Ovary (tissue), 9 donors: ENCODE data around the gene KATNB1. TPM values are rescaled to one million over a fixed set of nuclear protein-coding genes. Genes with fewer than 3 reads are reported as not detected.
"Not testable (repeated sequence)": the region's sequence is repeated elsewhere in the genome, so short reads cannot be mapped to it uniquely, and the experiment has no call there.

Experiments
- DNase-seq, 5 donors: peaks; one replicate each; pipeline ENCODE4 v3.0.0-alpha.2; 2019 to 2020
- H3K27ac ChIP-seq, 2 donors: fragments of 200-600 bp; one replicate each; pipeline versions ENCODE4 v1.5.1 to v1.8.0; 2019 to 2022
- H3K27me3 ChIP-seq: fragments of 200-600 bp; one replicate; pipeline ENCODE4 v1.8.0; 2022
- H3K36me3 ChIP-seq: fragments of 200-600 bp; sonication (generic); one replicate; pipeline ENCODE4 v1.5.1; 2019
- H3K4me1 ChIP-seq: one replicate; pipeline ENCODE4 v1.8.1; 2013; ENCODE audit warnings: mild to moderate bottlenecking, moderate library complexity; ENCODE audit not compliant: insufficient read depth
- H3K4me3 ChIP-seq: fragments of 200-600 bp; sonication (generic); one replicate; pipeline ENCODE4 v1.5.1; 2017
- H3K9me3 ChIP-seq, 2 donors: fragments of 200-600 bp in 1 of 2; sonication (generic) in 1 of 2; one replicate each; pipeline versions ENCODE4 v1.5.1 to v1.8.1; 2013 to 2019; ENCODE audit warnings: mild to moderate bottlenecking in 1 of 2, moderate library complexity in 1 of 2
- CTCF ChIP-seq, 3 donors: fragments of 450-650 bp in 2 of 3; fragments of 200-600 bp in 1 of 3; IDR thresholded peaks; one replicate each; pipeline versions ENCODE4 v1.5.1 to v1.8.0; 2016 to 2022; ENCODE audit warnings: antibody characterized with exemption in 3 of 3, mild to moderate bottlenecking in 1 of 3
- EP300 ChIP-seq: sonication (generic); formaldehyde crosslinking; IDR thresholded peaks from one replicate; pipeline ENCODE4 v1.6.1; 2017; ENCODE audit warnings: antibody characterized with exemption
- POLR2A ChIP-seq: fragments of 450-650 bp; IDR thresholded peaks from one replicate; pipeline ENCODE4 v1.6.1; 2017; ENCODE audit warnings: antibody characterized with exemption, mild to moderate bottlenecking, moderate library complexity
- WGBS, 3 donors: extraction: QIAGEN DNeasy Blood & Tissue Kit in 1 of 3; methylation state at CpG; one replicate each; pipeline versions ENCODE4 v1.1.5 to v1.1.7; 2013 to 2017; 5-methylcytosine and 5-hydroxymethylcytosine counted together
- intact Hi-C, 4 donors: fragments of 100-400 bp; cut with DNase I; formaldehyde crosslinking; loops; one replicate each; pipeline versions ENCODE4 v1.11.0 to v1.15.1; 2022 to 2023
- polyA plus RNA-seq, 2 donors: library from polyadenylated mRNA; stranded (reverse); fragments of 200-250 nt in 1 of 2; fragments of 350-450 nt in 1 of 2; fragmentation: Illumina TruSeq in 1 of 2; extraction: RNeasy Lipid Tissue Mini Kit (QIAGEN cat#74804) in 1 of 2; gene quantifications; one replicate each; pipeline ENCODE4 v1.2.3, GENCODE V29; 2013 to 2014
- total RNA-seq, 7 donors: library from RNA; depleted of rRNA in 2 of 7; stranded (reverse); fragments of >200 nt in 2 of 7; fragmentation: NEBNext Ultra II Directional in 3 of 7; extraction: Animal tissue kit (Norgen Biotek cat#: 25700) in 3 of 7; gene quantifications; one replicate each; pipeline versions ENCODE4 v1.1.0 to v1.2.4, GENCODE V29; 2016 to 2023
- donor health status: DM: no; HTN: no; CAD: no; lungs with moderate emphysema.
- donor health status: DM: no; HTN: no; CAD: no.
- donor health status: Bipolar disorder and iron deficiency.
- donor health status: DM: yes; HTN: yes; CAD: no.
- donor health status: DM: no; HTN: no; CAD: no.
- donor health status: DM: yes; HTN: yes; CAD: no.

Gene KATNB1
- total and polyA plus RNA-seq, 9 donors, result 3.4 to 20.2 (median 12.5) TPM

GRCh38 chr16:57708168-57708567, 27.4 kb upstream of the KATNB1 start:
- intact Hi-C loops, result no loop called here
- Histone ChIP-seq H3K9me3 (no peaks in the 10 kb centered on the region), H3K4me3 (no peak overlapping the region), H3K36me3 (no peaks in the 10 kb centered on the region), H3K27me3 (no peaks in the 10 kb centered on the region), H3K27ac (no peak overlapping the region), H3K4me1 (no peaks in the 10 kb centered on the region)
- no peak for TF ChIP-seq CTCF (IDR thresholded peaks at IDR 0.05)
- no peak for TF ChIP-seq EP300
- TF ChIP-seq POLR2A, result no peak
- 87 to 89% (median 87%) methylated on average over 3 of the region's 3 CpGs for WGBS, 3 donors
- DNase-seq, result no peak

DNA sequence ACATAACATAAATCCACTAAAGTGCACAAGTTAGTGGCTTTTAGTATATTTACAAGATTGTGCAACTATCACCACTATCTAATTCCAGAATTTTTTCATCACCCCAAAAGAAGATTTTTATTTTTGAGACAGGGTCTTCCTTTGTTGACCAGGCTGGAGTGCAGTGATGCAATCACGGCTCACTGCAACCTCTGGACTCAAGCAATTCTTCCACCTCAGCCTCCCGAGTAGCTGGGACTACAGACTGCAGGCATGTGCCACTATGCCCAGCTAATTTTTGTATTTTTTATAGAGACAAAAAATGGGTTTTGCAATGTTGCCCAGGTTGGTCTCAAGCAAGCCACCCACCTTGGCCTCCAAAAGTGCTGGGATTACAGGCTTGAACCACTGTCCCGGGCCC, 25.9 kb upstream of the KATNB1 start:
- no peak for DNase-seq
- no peak overlapping the region for H3K4me3 ChIP-seq
- H3K27ac ChIP-seq, result no peak overlapping the region
- H3K27me3 ChIP-seq, result no peaks in the 10 kb centered on the region
- H3K4me1 ChIP-seq, result no peaks in the 10 kb centered on the region
- TF ChIP-seq CTCF (IDR thresholded peaks at IDR 0.05) (no peak), EP300 (no peak), POLR2A (no peak)
- no peaks in the 10 kb centered on the region for H3K9me3 ChIP-seq
- H3K36me3 ChIP-seq, result no peaks in the 10 kb centered on the region
- 83 to 94% (median 91%) methylated on average over 3 of the region's 3 CpGs for WGBS, 3 donors
- intact Hi-C loops, result no loop called here

DNA sequence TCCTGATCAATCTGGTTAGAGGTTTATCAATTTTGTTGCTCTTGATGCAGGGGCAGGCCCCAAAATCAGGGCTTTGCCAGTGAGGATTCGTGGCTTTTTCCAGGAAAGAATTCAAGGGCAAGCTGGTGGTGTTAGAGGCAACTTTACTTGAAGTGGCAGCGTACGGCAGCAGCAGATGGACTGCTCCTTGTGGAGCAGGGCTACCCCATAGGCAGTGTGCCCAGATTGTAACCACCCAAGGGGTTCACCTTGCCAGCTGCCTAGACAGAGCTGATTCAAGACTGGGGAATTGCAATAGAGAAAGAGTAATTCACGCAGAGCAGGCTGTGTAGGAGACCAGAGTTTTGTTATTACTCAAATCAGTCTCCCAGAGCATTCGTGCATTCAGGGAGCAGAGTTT, 24.2 kb upstream of the KATNB1 start:
- DNase-seq, result no peak
- no peaks in the 10 kb centered on the region for H3K27me3 ChIP-seq
- whole genome bisulfite sequencing, 3 donors, result 74 to 86% (median 77%) methylated on average over 5 of the region's 5 CpGs
- H3K4me3 ChIP-seq, result no peak overlapping the region
- no peaks in the 10 kb centered on the region for H3K36me3 ChIP-seq
- TF ChIP-seq EP300 (no peak), CTCF (IDR thresholded peaks at IDR 0.05) (no peak), POLR2A (no peak)
- H3K27ac ChIP-seq, result no peak overlapping the region
- no peaks in the 10 kb centered on the region for H3K4me1 ChIP-seq
- H3K9me3 ChIP-seq, result no peaks in the 10 kb centered on the region
- intact Hi-C loops, result no loop called here

DNA sequence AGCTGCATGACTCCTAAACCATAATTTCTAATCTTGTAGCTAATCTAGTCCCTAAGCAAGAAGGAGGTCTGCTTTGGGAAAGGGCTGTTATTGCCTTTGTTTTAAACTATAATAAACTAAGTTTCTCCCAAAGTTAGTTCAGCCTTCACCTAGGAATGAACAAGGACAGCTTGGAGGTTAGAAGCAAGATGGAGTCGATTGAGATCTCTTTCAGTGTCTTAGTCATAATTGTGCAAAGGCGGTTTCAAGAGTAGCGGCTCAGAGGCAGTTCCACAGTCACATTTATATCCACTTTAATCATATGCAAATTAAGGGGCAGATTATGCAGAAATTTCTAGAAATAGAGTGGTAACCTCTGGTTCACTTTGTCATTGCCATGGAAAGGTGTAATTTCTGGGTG, 23.6 kb upstream of the KATNB1 start:
- TF ChIP-seq POLR2A, result no peak
- TF ChIP-seq EP300, result no peak
- TF ChIP-seq CTCF (IDR thresholded peaks at IDR 0.05), result no peak
- Histone ChIP-seq H3K9me3 (no peaks in the 10 kb centered on the region), H3K27ac (no peak overlapping the region), H3K36me3 (no peaks in the 10 kb centered on the region), H3K4me1 (no peaks in the 10 kb centered on the region), H3K27me3 (no peaks in the 10 kb centered on the region), H3K4me3 (no peak overlapping the region)
- WGBS, 3 donors, result 89 to 96% (median 90%) methylated on average over 3 of the region's 3 CpGs
- no peak for DNase-seq
- intact Hi-C loops, result no loop called here

DNA sequence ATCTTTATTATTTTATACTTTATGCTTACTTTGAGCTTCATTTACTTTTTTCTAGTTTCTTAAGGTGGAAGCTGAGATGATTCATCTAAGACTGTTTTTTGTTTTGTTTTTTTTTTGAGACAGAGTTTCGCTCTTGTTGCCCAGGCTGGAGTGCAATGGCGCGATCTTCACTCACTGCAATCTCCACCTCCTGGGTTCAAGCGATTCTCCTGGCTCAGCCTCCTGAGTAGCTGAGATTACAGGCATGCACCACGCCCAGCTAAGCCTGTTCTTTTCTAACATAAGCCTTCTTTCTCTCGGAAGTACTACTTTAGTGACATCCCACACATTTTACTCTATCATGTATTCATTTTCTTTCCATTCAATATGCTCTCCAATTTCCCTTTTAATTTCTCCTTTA, 23.0 kb upstream of the KATNB1 start:
- H3K27ac ChIP-seq, H3K4me1 ChIP-seq, DNase-seq, H3K4me3 ChIP-seq, H3K9me3 ChIP-seq, H3K27me3 ChIP-seq, intact Hi-C loops, H3K36me3 ChIP-seq: not testable (repeated sequence)
- WGBS, 3 donors, result 57 to 67% (median 59%) methylated on average over 6 of the region's 6 CpGs
